Cardiac muscle cell (in vitro differentiated cells and primary cell): ENCODE results near the gene HIP1. TPM values are rescaled to one million over a fixed set of nuclear protein-coding genes. Genes with fewer than 3 reads are reported as not detected.

Experiments
- DNase-seq, 2 donors: peaks; one replicate each; pipeline versions ENCODE4 v3.0.0 to v3.0.0-alpha.2; 2010 to 2017; ENCODE audit warnings: low read depth in 1 of 2, low spot score in 1 of 2
- H3K27ac ChIP-seq: fragments of 200-600 bp; sonication (generic); 2 replicates; pipeline ENCODE4 v1.5.1; 2016
- H3K27me3 ChIP-seq: fragments of 200-600 bp; sonication (generic); 2 replicates; pipeline ENCODE4 v1.6.0; 2016; ENCODE audit warnings: control low read depth
- H3K36me3 ChIP-seq: fragments of 200-600 bp; sonication (generic); 2 replicates; pipeline ENCODE4 v1.5.1; 2016; ENCODE audit warnings: control low read depth
- H3K4me1 ChIP-seq: fragments of 200-600 bp; sonication (generic); 2 replicates; pipeline ENCODE4 v1.8.1; 2017; ENCODE audit warnings: low read depth, mild to moderate bottlenecking, mixed run types
- H3K4me3 ChIP-seq: fragments of 200-600 bp; sonication (generic); 2 replicates; pipeline ENCODE4 v1.5.1; 2016; ENCODE audit warnings: mild to moderate bottlenecking
- H3K9me3 ChIP-seq: fragments of 200-600 bp; sonication (generic); 2 replicates; pipeline ENCODE4 v1.5.1; 2017; ENCODE audit warnings: low read depth, mild to moderate bottlenecking, control low read depth
- polyA plus RNA-seq: library from polyadenylated mRNA; unstranded; fragments of >200 nt; fragmentation: Nextera tagmentation; extraction: Ambion mirVana; gene quantifications from 2 replicates; pipeline ENCODE4 v1.2.1, GENCODE V29; 2016
- total RNA-seq: library from RNA; depleted of rRNA; stranded (reverse); fragments of >200 nt; gene quantifications from 2 replicates; pipeline ENCODE4 v1.2.3, GENCODE V29; 2016
- TF ChIP-seq, protein P1 (sequence below): IDR thresholded peaks from 2 replicates; pipeline ENCODE4 v1.5.1; 2012; ENCODE audit warnings: low read depth, mild to moderate bottlenecking, low read length

The HIP1 gene
- total and polyA plus RNA-seq, 2 experiments from 2014 or later: 21.2 to 34.6 TPM

GRCh38 chr7:75669579-75669978, 69.2 kb downstream of the HIP1 start:
- H3K36me3 ChIP-seq: no peaks in the 10 kb centered on the region
- H3K4me3 ChIP-seq: no peak overlapping the region
- no peak for DNase-seq
- no peaks in the 10 kb centered on the region for H3K4me1 ChIP-seq
- H3K27ac ChIP-seq: no peak overlapping the region
- H3K9me3 ChIP-seq: no peaks in the 10 kb centered on the region
- TF ChIP-seq, protein P1, sequence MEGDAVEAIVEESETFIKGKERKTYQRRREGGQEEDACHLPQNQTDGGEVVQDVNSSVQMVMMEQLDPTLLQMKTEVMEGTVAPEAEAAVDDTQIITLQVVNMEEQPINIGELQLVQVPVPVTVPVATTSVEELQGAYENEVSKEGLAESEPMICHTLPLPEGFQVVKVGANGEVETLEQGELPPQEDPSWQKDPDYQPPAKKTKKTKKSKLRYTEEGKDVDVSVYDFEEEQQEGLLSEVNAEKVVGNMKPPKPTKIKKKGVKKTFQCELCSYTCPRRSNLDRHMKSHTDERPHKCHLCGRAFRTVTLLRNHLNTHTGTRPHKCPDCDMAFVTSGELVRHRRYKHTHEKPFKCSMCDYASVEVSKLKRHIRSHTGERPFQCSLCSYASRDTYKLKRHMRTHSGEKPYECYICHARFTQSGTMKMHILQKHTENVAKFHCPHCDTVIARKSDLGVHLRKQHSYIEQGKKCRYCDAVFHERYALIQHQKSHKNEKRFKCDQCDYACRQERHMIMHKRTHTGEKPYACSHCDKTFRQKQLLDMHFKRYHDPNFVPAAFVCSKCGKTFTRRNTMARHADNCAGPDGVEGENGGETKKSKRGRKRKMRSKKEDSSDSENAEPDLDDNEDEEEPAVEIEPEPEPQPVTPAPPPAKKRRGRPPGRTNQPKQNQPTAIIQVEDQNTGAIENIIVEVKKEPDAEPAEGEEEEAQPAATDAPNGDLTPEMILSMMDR: no peak
- no peaks in the 10 kb centered on the region for H3K27me3 ChIP-seq

DNA sequence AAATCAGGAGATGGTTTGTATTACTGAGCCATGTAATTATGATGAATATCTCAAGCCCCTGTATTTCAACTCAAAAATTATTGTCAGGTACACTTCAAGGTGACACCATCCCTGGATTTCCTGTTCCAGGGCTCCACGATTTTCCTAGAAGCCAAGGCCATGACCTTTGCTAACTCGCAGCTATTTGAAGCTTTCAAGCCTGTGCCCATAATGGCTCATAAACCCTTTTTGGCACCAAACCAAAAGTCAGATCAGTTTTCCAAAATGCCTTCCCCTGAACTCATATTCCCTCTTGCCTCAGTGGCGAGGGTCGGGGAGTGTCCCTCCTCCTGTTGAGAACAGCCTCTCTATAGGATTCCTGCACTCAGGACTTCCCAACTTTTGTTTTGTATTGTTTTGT, 70.8 kb downstream of the HIP1 start:
- TF ChIP-seq, protein P1: no peak
- Histone ChIP-seq H3K36me3 (no peaks in the 10 kb centered on the region), H3K4me3 (no peak overlapping the region), H3K9me3 (no peaks in the 10 kb centered on the region), H3K27ac (no peak overlapping the region), H3K27me3 (no peaks in the 10 kb centered on the region), H3K4me1 (no peaks in the 10 kb centered on the region)
- no peak for DNase-seq

DNA sequence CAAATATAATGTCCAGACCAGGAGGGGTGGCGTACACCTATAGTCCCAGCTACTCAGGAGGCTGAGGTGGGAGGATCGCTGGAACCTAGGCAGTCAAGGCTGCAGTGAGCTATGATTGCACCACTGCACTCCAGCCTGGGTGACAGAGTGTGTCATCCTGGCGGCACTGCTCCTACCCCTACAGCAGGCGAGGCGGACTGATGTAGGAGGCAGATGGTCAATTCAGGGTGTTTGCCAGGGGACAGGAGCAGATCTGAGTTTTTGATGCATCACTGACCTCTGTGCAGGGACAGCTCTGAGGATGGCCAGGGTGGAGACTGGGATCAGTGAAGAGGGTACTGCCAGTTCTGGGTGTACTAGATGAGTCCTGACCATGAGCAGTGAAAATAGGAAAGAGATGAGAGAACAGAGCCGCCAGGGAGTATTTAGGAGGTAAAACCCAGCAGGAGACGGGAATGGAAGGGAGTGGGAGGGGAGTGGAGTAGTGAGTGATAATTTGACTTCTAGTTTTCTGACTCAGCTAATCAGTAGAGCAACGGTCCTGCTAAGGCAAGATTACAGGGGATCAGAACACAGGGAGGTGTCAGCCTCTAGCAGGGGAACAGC, 75.3 kb downstream of the HIP1 start:
- Histone ChIP-seq H3K4me3 (no peak overlapping the region), H3K36me3 (no peaks in the 10 kb centered on the region), H3K27me3 (no peaks in the 10 kb centered on the region), H3K9me3 (no peaks in the 10 kb centered on the region), H3K27ac (no peak overlapping the region), H3K4me1 (no peaks in the 10 kb centered on the region)
- TF ChIP-seq, protein P1: no peak
- no peak for DNase-seq

DNA sequence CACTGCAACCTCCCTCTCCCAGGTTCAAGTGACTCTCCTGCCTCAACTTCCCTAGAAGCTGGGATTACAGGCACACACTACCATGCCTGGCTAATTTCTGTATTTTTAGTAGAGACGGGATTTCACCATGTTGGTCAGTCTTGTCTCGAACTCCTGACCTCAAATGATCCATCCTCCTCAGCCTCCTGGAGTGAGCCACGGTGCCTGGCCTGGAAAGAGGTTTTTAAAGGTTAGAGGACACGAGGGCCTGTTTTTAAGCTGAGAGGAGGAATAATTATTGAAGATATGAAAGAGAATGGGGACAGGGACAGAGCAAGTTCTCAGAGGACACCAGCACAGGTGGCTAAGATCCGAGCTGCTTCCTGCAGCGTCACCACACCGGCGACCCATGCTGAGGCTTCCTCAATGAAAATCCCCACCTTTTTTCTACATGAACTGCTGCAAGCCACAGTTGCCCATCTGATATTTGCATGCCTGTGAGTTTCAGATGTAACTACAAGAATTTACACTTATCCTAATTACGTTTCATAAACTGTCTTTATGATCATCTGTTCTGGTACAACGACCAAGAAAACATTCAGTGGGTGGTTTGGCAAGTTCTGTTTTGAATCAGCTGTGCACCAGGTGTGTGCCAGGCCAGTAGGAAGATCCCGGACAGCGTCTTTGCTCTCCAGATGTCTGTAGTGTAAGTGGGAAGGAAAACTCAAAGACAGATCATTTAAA, 76.0 kb downstream of the HIP1 start:
- Histone ChIP-seq H3K27me3 (no peaks in the 10 kb centered on the region), H3K4me3 (no peak overlapping the region), H3K36me3 (no peaks in the 10 kb centered on the region), H3K9me3 (no peaks in the 10 kb centered on the region), H3K27ac (no peak overlapping the region), H3K4me1 (no peaks in the 10 kb centered on the region)
- no peak for DNase-seq
- TF ChIP-seq, protein P1: no peak

DNA sequence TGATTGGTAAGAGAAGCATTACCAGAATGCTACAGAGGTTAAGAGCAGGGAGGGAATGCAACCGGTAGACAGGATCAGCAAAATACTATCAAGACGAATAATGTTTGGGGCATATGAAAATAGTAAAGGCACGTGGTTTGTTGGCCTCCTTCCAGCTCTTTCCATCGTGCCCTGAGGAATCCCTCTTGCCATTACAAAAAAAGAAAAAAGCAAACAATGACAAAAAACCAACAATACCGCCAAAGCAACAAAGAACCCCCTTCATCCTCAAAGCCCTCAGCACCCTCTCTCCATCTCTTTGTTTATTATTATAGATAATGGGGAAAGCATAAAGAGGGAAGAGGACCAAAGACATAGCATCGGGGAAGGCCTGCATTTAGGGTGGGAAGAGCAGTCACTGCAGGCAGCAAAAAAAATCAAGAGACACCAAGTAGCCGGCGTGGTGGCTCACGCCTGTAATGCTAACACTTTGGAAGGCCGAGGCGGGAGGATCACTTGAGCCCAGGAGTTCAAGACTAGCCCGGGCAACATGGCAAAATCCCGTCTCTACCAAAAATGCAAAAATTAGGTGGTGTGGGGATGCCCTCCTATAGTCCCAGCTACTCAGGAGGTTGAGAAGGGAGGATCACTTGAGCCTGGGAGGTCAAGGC, 78.0 kb downstream of the HIP1 start:
- DNase-seq: no peak
- H3K27me3 ChIP-seq: no peaks in the 10 kb centered on the region
- no peak overlapping the region for H3K27ac ChIP-seq
- H3K4me1 ChIP-seq: no peaks in the 10 kb centered on the region
- H3K36me3 ChIP-seq: no peaks in the 10 kb centered on the region
- H3K4me3 ChIP-seq: no peak overlapping the region
- TF ChIP-seq, protein P1: no peak
- H3K9me3 ChIP-seq: no peaks in the 10 kb centered on the region
